GM19023 (cell line): Measurements from ENCODE around the gene SLC12A1.
A peak's percentile ranks its signal among the peaks of the same experiment; 100 is the strongest.

Experiments
- ATAC-seq: cut with Tn5 transposase; IDR thresholded peaks from one replicate; pipeline ENCODE4 v1.9.1; 2021; ENCODE audit warnings: mild to moderate bottlenecking, moderate library complexity; ENCODE audit not compliant: unreplicated experiment

Gene SLC12A1

DNA sequence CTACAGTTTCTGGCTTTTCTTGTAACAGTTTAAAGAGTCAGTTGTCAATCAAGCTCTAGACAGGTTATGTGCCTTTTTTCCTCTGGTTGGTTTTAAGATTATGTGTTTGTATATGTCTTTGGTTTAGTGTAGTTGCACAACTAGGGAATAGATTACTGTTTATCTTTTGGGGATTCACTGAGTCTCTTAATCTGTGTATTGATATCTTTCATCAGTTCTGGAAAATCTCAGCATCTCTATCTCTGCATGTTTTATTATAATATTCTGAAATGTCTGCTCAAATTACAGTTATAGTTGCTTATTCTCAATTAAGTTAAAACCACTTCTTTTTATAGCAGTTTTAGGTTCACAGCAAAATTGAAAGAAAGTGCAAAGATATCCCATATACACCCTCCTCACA, 139.4 kb downstream of the SLC12A1 start:
- no peak for ATAC-seq

- peak; percentile 83 for ATAC-seq
Observed at GRCh38 chr15:48352474-48353072, 146.5 kb downstream of the SLC12A1 start.
